Stimulated activated CD8-positive, alpha-beta memory T cell treated with anti-CD3 and anti-CD28 coated beads, Interleukin-7, amount 100 ng/mL, for 1 hour (primary cell): ENCODE results near the gene CCDC89.
"Not testable (repeated sequence)": the region's sequence is repeated elsewhere in the genome, so short reads cannot be mapped to it uniquely, and the experiment has no call there.

Experiments used
- DNase-seq, 2 donors: peaks; one replicate each; pipeline ENCODE4 v3.0.0-alpha.2; 2020; ENCODE audit warnings: low read depth in 2 of 2

Gene CCDC89

DNA sequence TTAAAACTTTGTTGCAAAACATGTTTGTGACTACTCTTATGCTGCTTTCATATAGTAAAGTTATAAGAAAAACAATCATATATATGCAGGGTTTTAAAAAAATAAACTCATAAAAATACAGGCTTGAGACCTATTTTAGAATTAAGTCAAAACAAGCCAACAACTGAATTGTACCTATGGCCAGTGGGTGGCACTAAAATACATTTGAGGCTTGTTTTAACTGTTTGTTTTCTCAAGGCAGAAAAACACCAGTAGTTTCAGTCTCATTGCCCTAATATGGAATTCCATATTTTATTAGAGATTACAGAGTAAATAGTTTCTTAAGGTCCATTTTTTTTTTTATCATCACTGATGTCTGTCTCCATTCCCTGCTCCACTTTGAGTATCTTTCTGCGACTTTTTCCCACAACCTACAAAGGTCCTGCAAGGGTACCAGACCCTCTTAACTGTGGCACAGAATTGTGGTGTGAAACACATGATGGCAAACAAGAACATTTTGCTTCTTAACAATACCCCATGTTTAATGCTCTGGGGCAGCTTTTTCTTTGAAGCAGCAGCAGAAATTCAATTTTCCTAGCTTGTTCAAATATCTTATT lies 8.5 kb upstream of the CCDC89 start:
- no peak for DNase-seq

DNA sequence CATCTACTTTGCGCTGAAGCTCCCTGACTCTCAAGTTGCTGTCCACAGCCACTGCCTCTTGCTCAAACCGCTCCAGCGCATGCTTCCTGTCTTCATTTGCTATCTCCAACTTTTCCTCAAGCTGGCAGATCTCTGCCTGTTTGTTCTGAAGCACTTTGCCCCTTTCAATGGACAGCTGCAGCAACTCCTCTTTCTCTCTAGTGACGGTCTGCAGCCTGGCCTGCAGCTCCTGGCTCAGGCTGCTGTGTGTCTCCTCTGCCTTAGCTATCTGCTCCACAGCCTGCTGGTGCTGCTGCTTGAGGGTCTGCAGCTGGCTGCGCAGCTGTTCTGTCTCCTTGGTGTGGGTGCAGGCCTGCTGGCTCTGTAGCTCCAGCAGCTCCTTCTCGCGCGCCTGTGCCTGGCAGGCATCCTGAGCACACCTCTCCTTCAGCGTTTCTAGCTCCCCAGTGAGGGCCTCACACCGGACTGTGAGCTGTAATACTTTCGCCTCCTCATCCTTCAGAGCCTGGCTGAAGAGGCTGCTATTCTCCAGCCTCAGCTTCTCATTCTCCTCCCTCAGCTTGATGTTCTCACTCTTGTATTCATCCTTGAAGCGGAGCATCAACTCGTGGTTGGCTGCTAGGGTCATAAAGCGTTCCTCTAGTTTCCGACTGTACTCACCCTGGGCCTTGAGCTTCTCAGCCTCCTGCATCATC lies 723 bp downstream of the CCDC89 start:
- no peak for DNase-seq

DNA sequence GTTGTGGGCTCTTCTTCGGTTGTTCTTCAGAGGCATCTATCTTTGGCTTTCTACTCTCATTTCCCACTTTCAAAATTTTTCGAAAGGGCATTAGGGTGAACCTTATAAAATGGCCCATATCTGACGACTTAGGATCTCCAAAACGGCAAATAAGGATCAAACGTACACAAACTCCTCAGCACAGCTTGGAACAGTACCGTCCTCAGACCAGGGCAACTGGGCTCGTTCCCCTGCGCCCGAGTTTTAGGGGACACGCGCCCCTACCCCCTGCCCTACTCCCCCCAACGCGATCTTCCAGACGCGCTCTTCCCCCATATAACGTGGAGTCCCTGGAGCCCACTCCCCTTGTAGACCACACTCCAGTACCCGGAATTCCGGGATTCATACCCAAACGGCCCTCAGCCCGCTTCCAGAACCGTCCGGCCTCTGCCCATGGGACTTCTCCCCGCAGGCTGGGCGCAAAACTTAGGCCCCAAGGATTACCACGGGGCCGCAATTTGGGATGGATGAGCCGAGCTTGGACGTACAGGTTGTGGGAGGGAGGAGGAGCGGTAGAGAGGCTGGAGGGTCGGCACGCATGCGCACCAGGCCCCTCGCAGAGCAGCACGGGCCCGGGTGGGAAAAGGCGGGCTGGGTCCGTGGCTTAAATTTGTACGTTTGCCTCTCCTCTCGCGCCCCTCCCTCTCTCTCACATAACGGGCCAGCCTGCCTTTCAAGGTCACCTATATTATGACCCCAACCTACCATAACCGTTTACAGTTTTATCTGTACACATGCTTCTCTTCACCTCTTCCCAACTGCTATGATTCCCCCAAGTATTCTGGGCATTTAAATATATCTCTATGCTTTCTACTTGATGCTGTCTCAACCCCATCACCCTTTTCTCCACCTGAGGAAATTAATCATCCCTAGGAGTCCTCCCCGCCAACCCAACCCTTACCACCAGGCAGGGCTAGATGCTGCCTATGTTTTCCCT lies 3.4 kb downstream of the CCDC89 start:
- DNase-seq, result peak; percentile 18 to 31

DNA sequence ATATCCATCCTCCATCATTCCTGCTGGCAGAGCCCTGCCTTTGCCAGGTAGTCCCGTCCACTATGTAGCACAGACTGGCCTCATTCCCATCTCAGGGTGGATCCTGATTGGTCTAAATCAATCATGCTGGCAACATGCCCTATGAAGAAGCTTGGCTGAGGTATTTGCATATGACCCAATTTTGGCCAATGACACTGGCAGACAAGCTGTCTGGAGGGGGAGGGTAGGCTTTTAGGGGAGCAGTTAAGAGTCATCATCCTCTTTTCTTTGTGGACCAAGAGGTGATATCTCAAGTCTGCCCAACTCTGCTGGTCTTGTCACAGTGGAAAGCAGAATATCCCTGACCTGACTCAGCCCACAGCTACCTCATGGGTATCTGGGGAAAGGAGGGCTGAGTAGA lies 5.1 kb downstream of the CCDC89 start:
- no peak for DNase-seq

DNA sequence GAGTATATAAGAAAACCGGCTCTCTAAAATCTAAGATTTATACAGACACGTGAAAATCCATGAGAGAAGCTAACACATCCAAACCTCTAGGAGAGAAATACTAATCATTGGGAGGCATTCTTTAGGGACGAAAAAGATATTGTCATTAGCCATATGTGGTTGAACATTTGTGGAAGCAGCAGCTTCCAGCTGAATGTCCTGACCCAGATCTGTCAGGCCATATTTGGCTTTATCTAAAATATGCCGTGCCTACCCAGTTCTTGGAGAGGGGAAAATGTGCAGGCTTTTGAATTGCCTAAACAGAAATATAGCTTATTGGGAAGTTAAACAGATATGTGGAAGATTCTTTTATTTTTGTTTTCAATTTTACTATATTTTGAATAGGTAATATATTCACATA lies 6.4 kb downstream of the CCDC89 start:
- no peak for DNase-seq

DNA sequence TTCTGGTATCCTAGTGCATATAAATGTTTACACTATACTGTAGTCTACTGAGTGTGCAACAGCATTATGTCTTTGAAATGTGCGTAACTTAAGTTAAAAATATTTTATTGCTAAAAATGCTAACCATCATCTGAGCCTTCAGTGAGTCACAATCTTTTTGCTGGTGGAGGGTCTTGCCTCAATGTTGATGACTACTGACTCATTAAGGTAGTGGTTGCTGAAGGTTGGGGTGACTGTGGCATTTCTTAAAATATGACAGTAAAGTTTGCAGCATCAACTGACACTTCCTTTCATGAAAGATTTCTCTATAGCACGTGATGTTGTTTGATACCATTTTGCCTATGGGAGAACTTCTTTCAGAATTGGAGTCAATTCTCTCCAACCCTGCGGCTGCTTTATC lies 12.6 kb downstream of the CCDC89 start:
- DNase-seq, result no peak

DNA sequence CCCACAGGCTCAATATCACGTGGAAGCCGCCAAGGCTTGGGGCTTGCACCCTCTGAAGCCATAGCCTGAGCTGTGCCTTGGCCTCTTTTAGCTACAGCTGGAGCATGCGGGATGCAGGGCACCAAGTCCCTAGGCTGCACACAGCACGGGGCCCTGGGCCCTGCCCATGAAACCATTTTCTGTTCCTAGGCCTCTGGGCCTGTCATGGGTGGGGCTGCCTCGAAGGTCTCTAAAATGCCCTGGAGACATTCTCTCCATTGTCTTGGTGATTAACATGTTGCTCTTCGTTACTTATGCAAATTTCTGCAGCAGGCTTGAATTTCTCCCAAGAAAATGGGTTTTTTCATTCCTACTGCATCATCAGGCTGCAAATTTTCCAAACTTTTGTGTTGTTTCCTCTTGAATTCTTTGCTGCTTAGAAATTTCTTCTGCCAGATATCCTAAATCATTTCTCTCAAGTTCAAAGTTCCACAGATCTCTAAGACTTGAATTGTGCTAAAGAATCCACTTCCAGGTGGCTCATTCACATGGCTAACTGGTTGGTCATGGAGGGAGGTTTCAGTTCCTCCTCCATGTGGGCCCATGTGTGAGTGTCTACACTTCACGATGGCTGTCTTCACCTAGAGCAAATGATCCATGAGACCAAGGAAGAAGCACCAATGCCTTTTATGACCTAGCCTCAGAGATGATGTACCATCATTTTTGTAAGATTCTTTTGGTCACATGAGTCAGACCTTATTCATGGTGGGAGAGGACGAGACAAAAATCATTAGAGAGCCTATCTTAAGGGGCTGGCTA lies 13.7 kb downstream of the CCDC89 start:
- no peak for DNase-seq

DNA sequence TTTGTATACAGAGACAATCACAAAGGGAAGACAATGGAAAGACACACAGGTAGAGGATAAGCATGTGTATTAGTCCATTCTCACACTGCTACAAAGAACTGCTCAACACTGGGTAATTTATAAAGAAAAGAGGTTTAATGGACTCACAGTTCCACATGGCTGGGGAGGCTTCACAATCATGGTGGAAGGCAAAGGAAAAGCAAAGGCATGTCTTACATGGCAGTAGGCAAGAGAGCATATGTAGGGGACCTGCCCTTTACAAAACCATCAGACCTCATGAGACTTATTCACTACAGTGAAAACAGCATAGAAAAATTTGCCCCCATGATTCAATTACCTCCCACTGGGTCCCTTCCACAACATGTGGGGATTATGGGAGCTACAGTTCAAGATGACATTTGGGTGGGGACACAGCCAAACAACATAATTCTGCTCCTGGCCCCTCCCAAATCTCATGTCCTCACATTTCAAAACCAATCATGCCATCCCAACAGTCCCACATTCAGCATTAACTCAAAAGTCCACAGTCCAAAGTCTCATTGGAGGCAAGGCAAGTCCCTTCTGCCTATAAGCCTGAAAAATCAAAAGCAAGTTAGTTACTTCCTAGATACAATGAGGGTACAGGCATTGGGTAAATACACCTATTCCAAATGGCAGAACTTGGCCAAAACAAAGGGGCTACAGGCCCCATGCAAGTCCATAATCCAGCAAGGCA lies 14.9 kb downstream of the CCDC89 start:
- not testable (repeated sequence) for DNase-seq

DNA sequence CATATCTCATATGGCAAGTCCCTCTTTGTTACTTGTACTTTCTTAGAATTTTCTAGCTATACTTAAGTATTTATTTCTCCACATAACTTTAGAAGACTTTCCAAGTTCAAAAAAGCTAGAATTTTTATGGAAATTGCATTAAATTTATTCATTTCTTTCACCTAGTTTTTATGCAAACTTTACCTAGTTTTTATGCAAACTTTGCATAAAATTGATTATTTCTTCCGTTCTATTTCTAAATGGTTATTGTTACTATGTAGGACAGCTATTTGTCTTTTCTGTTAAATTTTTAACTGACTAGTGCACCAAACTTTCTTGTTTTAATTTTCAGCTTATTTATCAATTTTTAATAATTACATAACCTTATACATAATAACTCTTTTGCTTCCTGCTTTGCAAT lies 17.8 kb downstream of the CCDC89 start:
- DNase-seq, result no peak

DNA sequence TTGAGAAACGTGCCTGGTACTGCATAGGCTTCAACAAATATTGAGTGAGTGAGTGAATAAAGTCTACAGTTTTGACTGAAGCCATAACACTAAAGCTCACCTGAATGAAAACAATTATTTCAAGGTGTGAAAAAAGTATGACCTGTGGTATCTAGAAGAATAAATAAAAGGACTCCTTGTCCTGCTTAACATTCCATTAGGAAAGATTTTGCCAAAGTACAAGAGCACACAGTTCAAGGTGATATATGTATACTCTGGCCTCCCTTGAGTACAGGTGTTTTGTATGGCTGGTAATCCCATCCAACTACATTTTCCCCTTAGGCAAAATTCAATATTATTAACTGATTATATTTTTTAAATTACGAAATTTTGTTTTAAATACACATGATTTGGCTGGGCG lies 19.3 kb downstream of the CCDC89 start:
- DNase-seq, result no peak

DNA sequence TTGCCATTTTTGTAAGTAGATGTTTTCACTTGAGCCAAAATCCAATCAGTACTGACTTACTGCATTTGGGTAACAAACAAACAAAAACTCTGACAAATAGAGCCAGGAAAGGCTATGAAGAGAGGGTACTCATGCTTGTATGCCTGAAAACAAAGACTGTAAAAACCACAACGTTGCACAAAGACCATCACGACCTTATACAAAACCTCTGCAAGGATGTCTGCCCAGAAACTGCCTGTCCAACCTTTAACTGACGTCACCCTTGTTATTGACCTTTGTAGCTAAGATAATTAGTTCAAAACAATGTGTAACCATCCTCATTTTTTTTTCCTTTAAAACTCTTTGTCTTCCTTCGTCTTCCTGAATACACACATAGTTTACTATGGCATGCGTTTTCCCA lies 20.3 kb downstream of the CCDC89 start:
- no peak for DNase-seq

DNA sequence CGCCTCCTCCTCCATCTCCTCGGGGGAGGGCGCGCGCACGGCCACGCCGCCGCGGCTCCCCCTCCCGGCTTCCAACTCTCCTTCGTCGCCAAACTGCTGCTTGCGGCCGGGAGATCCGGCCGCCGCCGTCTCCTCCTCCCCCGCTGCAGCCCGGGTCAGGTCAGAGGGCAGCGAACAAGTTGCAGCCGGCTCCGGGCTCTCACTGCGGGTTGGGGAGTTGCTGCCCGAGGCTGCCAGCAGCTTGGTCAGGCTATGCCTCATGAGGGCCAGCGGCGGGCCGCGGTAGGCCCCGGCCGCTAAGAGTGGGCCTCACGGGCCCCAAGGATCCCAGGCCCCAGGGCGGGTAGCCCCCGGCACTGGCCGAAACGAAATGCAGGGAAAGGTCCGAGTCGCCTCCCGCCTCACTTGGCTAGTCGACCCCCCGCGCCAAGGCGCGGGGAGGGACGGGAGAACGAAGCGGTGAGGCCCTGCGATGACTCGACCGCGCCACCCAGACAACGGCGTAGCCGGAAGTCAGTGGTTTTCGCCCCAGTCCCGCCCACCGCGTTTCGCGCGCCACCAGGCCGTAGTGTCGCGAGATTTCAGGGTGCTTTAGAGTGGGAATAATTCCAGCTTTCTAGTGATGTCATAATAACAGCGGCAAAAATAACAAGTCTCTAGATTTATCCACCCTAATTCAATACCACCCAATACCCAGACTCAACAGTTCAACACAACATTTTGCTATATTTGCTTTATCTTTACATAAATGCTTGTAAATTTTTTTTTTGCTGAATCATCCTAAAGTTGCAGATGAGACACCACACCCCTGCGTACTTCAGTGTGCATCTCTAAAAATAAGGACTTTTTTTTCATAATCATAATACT lies 21.1 kb downstream of the CCDC89 start, which contains the start of gene CREBZF:
CREBZF (minus strand) TSS at position 515 of the 867 bp plus-strand sequence; CDS start at position 261, 254 bp downstream.
- peak; percentile 83 to 89 for DNase-seq

DNA sequence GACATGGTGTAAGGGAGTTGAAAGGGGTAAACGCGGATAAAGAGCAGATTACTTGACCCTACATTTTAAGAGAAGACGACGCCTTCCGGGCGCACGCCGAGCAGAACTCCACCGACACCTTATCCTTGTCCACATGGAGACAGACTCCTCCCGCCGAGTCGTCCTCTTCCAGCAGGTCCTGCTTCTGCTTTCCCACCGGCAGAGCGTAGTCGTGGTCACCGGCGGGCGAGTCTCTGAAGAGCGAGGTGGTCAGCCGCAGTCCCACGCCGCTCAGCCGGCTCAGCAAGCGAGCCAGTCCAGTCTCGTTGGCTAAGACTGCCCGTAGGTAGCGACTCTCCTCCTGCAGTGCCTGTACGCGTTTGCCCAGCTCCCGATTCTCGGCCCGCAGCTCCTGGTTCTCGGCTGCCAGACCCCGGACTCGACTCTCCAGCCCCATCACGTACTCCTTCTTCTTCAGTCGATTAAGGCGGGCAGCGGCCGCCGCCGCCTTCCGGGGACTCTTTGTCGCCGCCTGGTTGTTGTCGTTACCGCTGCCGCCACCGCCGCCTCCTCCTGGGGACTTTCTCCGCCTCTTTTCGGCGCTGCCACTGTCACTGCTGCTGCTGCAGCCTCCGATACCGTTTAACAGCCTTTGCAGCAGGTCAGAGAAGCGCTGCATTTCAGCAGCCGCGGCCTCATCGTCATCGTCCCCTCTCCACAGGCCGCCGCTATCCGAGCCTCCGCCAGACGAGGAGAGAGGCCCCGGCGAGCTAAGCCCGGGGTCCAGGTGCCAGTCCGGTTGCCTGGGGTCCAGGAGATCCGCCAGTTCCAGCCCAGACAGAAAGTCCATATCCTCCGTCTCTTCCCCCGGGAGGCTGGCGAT lies 22.0 kb downstream of the CCDC89 start:
- DNase-seq, result peak; percentile 74 to 77

DNA sequence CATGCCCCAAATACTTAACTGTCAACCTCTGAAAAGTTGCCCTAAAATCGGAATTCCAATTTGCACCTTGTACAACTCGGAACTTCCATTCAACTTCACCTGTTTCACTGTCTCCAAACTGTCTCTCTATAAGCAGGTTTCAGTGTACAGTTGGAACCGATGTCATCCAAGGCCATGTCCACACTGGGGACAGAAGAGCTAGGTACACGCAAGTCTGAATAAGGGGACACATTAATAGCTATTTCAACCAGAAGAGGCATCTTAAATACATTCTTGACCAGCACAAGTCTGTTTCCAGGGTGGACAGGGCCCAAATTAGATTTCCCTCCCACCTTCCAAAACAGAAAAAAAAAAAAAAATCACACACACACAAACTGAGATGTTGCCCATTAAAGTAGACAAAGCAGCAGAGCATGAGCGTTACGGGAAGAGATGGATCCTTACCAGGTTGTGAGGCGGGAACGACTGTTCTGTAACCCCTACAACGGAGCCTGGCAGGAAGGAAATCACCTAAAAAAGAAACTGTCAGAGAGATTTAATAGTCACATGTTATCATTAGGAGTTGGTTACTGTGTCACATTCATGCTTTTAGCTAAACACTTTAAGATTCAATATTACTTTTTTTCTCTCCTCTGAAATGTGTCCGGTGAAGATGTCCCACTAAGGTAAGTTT lies 22.8 kb downstream of the CCDC89 start:
- DNase-seq, result no peak

DNA sequence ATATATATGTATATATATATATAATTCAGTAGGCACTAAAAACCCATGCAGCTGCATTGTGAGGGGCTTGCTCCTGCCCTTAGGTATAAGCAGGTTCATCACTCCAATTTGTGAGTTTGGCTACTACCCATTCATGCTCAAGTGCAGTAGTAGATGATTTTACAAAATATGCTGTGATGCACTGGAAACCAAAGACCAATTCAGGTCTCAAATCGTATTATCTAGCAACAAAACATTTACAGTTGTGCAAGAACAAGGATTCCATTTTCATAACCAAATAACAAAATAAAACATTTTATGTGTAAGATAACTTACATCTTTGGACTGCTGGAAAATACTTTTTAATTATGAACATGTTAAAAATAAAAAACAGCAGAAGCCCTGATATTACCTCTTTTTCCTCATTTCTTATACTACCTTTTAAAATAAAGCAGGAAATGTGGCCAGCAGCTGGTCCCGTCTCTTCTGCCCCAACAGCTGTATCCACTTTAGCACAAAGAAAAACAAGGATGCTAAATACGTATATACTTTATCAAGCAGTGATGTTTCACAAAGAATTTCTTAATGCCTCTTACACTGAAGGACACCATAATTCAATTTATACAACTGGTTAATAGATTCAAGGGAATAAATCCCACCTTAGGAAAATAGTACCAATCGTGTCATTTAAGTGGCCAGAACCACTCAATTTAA lies 23.9 kb downstream of the CCDC89 start:
- DNase-seq, result no peak

DNA sequence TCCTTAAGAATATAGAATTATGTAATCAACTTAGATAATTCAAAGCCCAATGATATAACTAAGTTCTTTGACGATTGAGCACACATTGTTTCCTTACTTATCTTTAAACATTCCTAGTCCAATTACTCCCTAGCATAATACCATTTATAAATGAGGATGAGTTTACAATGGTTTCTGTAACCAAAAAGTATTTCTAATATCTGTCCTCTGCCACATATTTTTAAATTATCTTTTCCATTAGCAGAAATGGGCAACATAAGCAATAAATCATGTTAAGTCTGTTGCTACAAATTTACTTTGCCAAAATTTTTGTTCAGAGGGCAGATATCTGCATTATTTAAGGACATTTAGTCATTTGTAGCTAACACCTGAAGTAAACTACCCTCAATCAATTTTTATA lies 27.8 kb downstream of the CCDC89 start:
- DNase-seq, result no peak

DNA sequence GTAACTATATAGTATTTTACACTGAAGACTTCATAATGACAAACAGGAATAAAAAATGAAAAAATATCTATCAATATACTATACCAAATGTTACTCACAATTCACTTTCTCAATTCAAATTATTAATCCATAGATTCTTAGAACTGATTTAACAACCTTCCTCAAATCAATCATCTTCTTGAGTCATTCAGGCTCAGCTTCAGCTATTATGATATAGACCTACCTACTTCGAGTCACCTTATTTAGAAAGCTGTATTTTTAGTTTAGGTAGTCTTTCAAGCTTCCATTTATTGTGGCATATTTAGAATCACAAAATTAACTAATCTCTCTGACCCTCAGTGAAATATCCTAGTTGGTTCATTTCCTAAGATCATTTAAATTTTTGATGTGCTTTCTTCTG lies 29.2 kb downstream of the CCDC89 start:
- no peak for DNase-seq

DNA sequence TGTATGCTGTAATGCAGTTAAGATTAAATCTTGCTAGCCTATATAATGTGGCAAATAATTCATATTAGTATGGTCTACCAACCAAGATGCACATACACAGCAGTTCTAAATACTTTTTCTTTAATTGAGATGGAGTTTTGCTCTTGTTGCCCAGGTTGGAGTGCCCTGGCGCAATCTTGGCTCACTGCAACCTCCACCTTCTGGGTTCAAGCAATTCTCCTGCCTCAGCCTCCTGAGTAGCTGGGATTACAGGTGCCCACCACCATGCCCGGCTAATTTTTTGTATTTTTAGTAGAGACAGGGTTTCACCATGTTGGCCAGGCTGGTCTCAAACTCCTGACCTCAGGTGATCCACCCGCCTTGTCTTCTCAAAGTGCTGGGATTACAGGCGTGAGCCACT lies 31.7 kb downstream of the CCDC89 start:
- DNase-seq, result not testable (repeated sequence)
